HG03139 (cell line): ENCODE measurements around the gene F8A3.
A peak's percentile ranks its signal among the peaks of the same experiment; 100 is the strongest.
"Not testable (repeated sequence)": the region's sequence is repeated elsewhere in the genome, so short reads cannot be mapped to it uniquely, and the experiment has no call there.

ENCODE experiments used
- ATAC-seq: cut with Tn5 transposase; IDR thresholded peaks from one replicate; pipeline ENCODE4 v1.9.1; 2021; ENCODE audit not compliant: unreplicated experiment

F8A3 gene

GRCh38 chrX:155458471-155458870 lies at the start of gene F8A3:
TSS of gene F8A3 (minus strand) at chrX:155458620. CDS start at chrX:155458600, 20 bp downstream.
- peak; percentile 76 for ATAC-seq

- no peak for ATAC-seq
Measured at GRCh38 chrX:155505296-155505695, 46.9 kb upstream of the F8A3 start.

- ATAC-seq = not testable (repeated sequence)
Measured at GRCh38 chrX:155495134-155495533, 36.7 kb upstream of the F8A3 start.

GRCh38 chrX:155491421-155491820 lies 33.0 kb upstream of the F8A3 start:
- not testable (repeated sequence) for ATAC-seq

- not testable (repeated sequence) for ATAC-seq
Measured at GRCh38 chrX:155477136-155477535, 18.7 kb upstream of the F8A3 start.

GRCh38 chrX:155466269-155466938 lies 8.0 kb upstream of the F8A3 start:
- peak; percentile 60 for ATAC-seq

GRCh38 chrX:155460501-155460900 lies 2.1 kb upstream of the F8A3 start:
- ATAC-seq = not testable (repeated sequence)

- ATAC-seq = peak; percentile 58
Measured at GRCh38 chrX:155457761-155458447, 516 bp downstream of the F8A3 start.

- no peak for ATAC-seq
Measured at GRCh38 chrX:155441097-155441496, 17.3 kb downstream of the F8A3 start.

- ATAC-seq = no peak
Measured at GRCh38 chrX:155435744-155436112, 22.7 kb downstream of the F8A3 start.

GRCh38 chrX:155434906-155435743 lies 23.3 kb downstream of the F8A3 start:
- ATAC-seq = no peak

- no peak for ATAC-seq
Measured at GRCh38 chrX:155417769-155418168, 40.7 kb downstream of the F8A3 start.
